Ovary (tissue), 3 donors: ENCODE data around the gene TK2.

Experiments
- CTCF ChIP-seq, 3 donors: fragments of 450-650 bp in 2 of 3; fragments of 200-600 bp in 1 of 3; IDR thresholded peaks; one replicate each; pipeline versions ENCODE4 v1.5.1 to v1.8.0; 2016 to 2022; ENCODE audit warnings: antibody characterized with exemption in 3 of 3, mild to moderate bottlenecking in 1 of 3
- POLR2A ChIP-seq: fragments of 450-650 bp; IDR thresholded peaks from one replicate; pipeline ENCODE4 v1.6.1; 2017; ENCODE audit warnings: antibody characterized with exemption, mild to moderate bottlenecking, moderate library complexity
- donor health status: DM: no; HTN: no; CAD: no.

- TF ChIP-seq POLR2A (no peak), CTCF (IDR thresholded peaks at IDR 0.05) (no peak)
Measured at GRCh38 chr16:66554021-66554420, 4.1 kb upstream of the TK2 start.
